MM.1S (cell line): Measurements from ENCODE around the gene TTYH3.
"Not testable (repeated sequence)": the region's sequence is repeated elsewhere in the genome, so short reads cannot be mapped to it uniquely, and the experiment has no call there.

ENCODE experiments used
- DNase-seq: peaks from one replicate; pipeline ENCODE4 v3.0.0-alpha.2; 2015
- H2AFZ ChIP-seq: fragments of 300-600 bp; sonication (generic); 2 replicates; pipeline ENCODE4 v1.6.0; 2016; ENCODE audit warnings: antibody characterized with exemption, low read length
- H3F3A ChIP-seq: fragments of 300-600 bp; sonication (generic); 2 replicates; pipeline ENCODE4 v1.6.1; 2016; ENCODE audit warnings: mild to moderate bottlenecking, antibody characterized with exemption, low read length, moderate library complexity, mixed read lengths; ENCODE audit not compliant: insufficient read depth
- H3K27ac ChIP-seq: fragments of 300-600 bp; sonication (generic); 2 replicates; pipeline ENCODE4 v1.5.1; 2016; ENCODE audit warnings: mild to moderate bottlenecking, low read length
- H3K27me3 ChIP-seq: fragments of 300-600 bp; sonication (generic); replicated peaks from 2 replicates; pipeline ENCODE4 v1.6.0; 2016; ENCODE audit warnings: low read length; ENCODE audit not compliant: insufficient read depth
- H3K36me3 ChIP-seq: fragments of 300-600 bp; sonication (generic); replicated peaks from 2 replicates; pipeline ENCODE4 v1.6.1; 2016; ENCODE audit warnings: mild to moderate bottlenecking, low read length, mixed read lengths; ENCODE audit not compliant: insufficient read depth
- H3K4me1 ChIP-seq: fragments of 300-600 bp; sonication (generic); 2 replicates; pipeline ENCODE4 v1.6.1; 2016; ENCODE audit warnings: low read length, mixed read lengths
- H3K4me2 ChIP-seq: fragments of 300-600 bp; sonication (generic); 2 replicates; pipeline ENCODE4 v1.6.0; 2016; ENCODE audit warnings: low read depth, low read length
- H3K4me3 ChIP-seq: fragments of 300-600 bp; sonication (generic); 2 replicates; pipeline ENCODE4 v1.5.1; 2016; ENCODE audit warnings: low read length, mixed read lengths
- H3K79me2 ChIP-seq: fragments of 300-600 bp; sonication (generic); 2 replicates; pipeline ENCODE4 v1.6.1; 2016; ENCODE audit warnings: mixed run types, low read length, mixed read lengths
- H3K9ac ChIP-seq: fragments of 300-600 bp; sonication (generic); 2 replicates; pipeline ENCODE4 v1.6.1; 2016; ENCODE audit warnings: low read length, mixed read lengths
- H3K9me2 ChIP-seq: fragments of 300-600 bp; sonication (generic); replicated peaks from 2 replicates; pipeline ENCODE4 v1.6.1; 2016; ENCODE audit warnings: mild to moderate bottlenecking, low read length, mixed read lengths; ENCODE audit not compliant: insufficient read depth
- H3K9me3 ChIP-seq: fragments of 300-600 bp; sonication (generic); replicated peaks from 2 replicates; pipeline ENCODE4 v1.6.1; 2016; ENCODE audit warnings: mild to moderate bottlenecking, low read length, mixed read lengths; ENCODE audit not compliant: insufficient read depth
- H4K20me1 ChIP-seq: fragments of 300-600 bp; sonication (generic); 2 replicates; pipeline ENCODE4 v1.6.1; 2016; ENCODE audit warnings: mild to moderate bottlenecking, low read length, moderate library complexity, mixed read lengths; ENCODE audit not compliant: insufficient read depth
- EZH2 ChIP-seq: fragments of 300-600 bp; sonication (generic); optimal IDR thresholded peaks from 2 replicates; pipeline ENCODE3; 2017; ENCODE audit warnings: low read depth, mild to moderate bottlenecking, antibody characterized with exemption, low read length, mixed read lengths
- EZH2phosphoT487 ChIP-seq: fragments of 300-600 bp; sonication (generic); IDR thresholded peaks from 2 replicates; pipeline ENCODE4 v1.6.1; 2018; ENCODE audit warnings: antibody characterized with exemption, low read length
- TF ChIP-seq, protein P1 (sequence below): fragments of 300-600 bp; sonication (generic); IDR thresholded peaks from 2 replicates; pipeline ENCODE4 v1.5.1; 2016; ENCODE audit warnings: antibody characterized with exemption, low read length, mixed read lengths

The TTYH3 gene

DNA sequence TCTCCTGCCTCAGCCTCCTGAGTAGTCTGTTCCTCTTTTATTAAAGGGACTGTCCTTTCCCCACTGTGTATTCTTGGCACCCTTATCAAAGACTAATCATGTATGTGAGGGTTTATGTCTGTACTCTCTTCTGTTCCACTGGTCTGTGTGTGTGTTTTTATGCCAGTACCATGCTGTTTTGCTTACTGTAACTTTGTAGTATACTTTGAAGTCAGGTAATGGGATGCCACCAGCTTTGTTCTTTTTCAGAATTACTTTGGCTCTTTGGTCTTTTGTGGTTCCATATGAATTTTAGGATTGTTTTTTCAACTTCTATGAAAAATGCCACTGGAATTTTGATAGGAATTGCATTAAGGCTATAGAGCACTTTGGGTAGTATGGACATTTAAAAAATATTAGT lies 42.1 kb downstream of the TTYH3 start:
- Histone ChIP-seq H2AFZ (no peak overlapping the region), H3K9ac (no peak overlapping the region), H3K4me3 (no peak overlapping the region), H3F3A (no peaks in the 10 kb centered on the region), H3K79me2 (no peaks in the 10 kb centered on the region), H3K9me3 (no peaks in the 10 kb centered on the region), H3K4me1 (no peaks in the 10 kb centered on the region), H3K27ac (no peak overlapping the region), H3K4me2 (no peak overlapping the region), H3K27me3 (peaks cover 35% of the 10 kb centered on the region), H4K20me1 (no peaks in the 10 kb centered on the region), H3K36me3 (no peaks in the 10 kb centered on the region), H3K9me2 (no peaks in the 10 kb centered on the region)
- no peak for DNase-seq
- TF ChIP-seq, protein P1, sequence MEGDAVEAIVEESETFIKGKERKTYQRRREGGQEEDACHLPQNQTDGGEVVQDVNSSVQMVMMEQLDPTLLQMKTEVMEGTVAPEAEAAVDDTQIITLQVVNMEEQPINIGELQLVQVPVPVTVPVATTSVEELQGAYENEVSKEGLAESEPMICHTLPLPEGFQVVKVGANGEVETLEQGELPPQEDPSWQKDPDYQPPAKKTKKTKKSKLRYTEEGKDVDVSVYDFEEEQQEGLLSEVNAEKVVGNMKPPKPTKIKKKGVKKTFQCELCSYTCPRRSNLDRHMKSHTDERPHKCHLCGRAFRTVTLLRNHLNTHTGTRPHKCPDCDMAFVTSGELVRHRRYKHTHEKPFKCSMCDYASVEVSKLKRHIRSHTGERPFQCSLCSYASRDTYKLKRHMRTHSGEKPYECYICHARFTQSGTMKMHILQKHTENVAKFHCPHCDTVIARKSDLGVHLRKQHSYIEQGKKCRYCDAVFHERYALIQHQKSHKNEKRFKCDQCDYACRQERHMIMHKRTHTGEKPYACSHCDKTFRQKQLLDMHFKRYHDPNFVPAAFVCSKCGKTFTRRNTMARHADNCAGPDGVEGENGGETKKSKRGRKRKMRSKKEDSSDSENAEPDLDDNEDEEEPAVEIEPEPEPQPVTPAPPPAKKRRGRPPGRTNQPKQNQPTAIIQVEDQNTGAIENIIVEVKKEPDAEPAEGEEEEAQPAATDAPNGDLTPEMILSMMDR, result no peak
- TF ChIP-seq EZH2phosphoT487, result no peak
- no peak for TF ChIP-seq EZH2

DNA sequence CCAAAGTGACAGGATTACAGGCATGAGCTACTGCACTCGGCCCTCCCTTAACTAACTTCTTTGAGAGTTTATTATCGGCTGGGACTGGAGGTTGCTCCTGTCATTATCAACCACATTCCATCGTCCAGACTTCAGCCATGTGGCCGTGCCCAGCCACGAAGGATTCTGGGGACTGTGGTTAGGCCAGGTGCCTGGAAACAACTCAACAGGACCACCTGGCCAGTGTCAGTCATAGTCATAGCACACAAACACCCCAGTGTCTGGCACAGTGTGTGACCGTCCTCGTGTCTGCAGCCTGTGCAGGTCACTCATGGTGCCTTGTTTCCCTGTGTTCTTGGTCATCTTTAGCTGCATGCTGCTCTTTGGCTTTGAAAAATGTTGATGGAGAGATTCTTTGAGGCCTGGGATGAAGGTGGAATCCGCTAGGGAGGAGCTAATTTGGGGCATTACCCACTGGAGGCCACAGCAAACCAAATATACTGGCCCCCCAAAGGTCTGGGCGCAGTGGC lies 43.5 kb downstream of the TTYH3 start:
- Histone ChIP-seq H3K4me1 (no peaks in the 10 kb centered on the region), H3F3A (no peaks in the 10 kb centered on the region), H3K9me3 (no peaks in the 10 kb centered on the region), H3K27ac (no peak overlapping the region), H2AFZ (no peak overlapping the region), H3K36me3 (no peaks in the 10 kb centered on the region), H3K4me3 (no peak overlapping the region), H3K27me3 (peaks cover 34% of the 10 kb centered on the region), H3K79me2 (no peaks in the 10 kb centered on the region), H4K20me1 (no peaks in the 10 kb centered on the region), H3K4me2 (no peak overlapping the region), H3K9ac (no peak overlapping the region), H3K9me2 (no peaks in the 10 kb centered on the region)
- TF ChIP-seq EZH2phosphoT487 (no peak), EZH2 (no peak)
- TF ChIP-seq, protein P1, result no peak
- no peak for DNase-seq

DNA sequence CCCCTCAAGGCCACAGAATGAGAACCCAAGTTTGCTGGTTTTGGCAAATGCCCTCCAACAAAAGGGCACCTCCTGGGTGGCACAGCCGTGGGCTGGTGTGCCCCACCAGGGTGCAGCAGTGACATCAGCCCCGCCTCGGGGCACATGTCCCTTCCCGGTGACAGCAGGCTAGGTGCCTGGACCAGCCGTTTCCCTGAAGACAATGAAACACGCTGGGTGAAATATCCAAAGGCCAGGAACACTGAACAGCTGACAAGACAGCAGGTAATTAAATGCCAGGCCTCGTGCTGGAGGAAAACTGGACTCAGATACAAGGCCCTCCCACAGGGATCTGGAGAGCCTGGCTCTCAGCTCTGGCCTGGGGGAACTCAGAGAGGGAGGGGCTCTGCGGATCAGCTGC lies 44.8 kb downstream of the TTYH3 start:
- not testable (repeated sequence) for H3K36me3 ChIP-seq, H3K27ac ChIP-seq, H4K20me1 ChIP-seq, DNase-seq, H3K4me1 ChIP-seq, H3K9me3 ChIP-seq, H3K9ac ChIP-seq, H2AFZ ChIP-seq, H3K4me3 ChIP-seq, H3K4me2 ChIP-seq, H3K9me2 ChIP-seq, H3F3A ChIP-seq, H3K79me2 ChIP-seq
- peaks cover 41% of the 10 kb centered on the region for H3K27me3 ChIP-seq

DNA sequence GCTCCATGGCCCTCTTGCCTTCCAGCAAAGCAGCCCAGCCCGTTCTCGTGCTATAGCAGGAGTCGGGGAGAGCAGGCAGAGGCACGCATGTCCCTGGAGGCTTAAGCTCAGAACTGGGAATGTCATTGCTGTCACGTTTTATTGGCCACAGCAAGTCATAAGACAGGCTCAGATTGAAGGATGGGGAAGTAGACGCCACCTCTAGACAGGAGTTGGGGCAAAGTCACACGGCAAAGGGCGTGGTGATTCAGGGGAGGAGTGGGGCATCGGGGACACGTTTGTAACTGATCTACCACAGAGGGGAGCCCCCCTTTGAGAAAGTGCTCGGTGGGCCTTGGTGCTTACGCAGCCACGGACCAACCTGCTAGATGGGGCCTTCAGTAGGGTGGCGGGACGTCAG lies 46.7 kb downstream of the TTYH3 start:
- not testable (repeated sequence) for H3K9me3 ChIP-seq, H3K9me2 ChIP-seq, H2AFZ ChIP-seq, H3K79me2 ChIP-seq, H3K27ac ChIP-seq, H3F3A ChIP-seq, H3K4me2 ChIP-seq, H4K20me1 ChIP-seq, H3K36me3 ChIP-seq, H3K4me1 ChIP-seq, H3K9ac ChIP-seq, DNase-seq, H3K4me3 ChIP-seq
- H3K27me3 ChIP-seq, result peaks cover 51% of the 10 kb centered on the region

DNA sequence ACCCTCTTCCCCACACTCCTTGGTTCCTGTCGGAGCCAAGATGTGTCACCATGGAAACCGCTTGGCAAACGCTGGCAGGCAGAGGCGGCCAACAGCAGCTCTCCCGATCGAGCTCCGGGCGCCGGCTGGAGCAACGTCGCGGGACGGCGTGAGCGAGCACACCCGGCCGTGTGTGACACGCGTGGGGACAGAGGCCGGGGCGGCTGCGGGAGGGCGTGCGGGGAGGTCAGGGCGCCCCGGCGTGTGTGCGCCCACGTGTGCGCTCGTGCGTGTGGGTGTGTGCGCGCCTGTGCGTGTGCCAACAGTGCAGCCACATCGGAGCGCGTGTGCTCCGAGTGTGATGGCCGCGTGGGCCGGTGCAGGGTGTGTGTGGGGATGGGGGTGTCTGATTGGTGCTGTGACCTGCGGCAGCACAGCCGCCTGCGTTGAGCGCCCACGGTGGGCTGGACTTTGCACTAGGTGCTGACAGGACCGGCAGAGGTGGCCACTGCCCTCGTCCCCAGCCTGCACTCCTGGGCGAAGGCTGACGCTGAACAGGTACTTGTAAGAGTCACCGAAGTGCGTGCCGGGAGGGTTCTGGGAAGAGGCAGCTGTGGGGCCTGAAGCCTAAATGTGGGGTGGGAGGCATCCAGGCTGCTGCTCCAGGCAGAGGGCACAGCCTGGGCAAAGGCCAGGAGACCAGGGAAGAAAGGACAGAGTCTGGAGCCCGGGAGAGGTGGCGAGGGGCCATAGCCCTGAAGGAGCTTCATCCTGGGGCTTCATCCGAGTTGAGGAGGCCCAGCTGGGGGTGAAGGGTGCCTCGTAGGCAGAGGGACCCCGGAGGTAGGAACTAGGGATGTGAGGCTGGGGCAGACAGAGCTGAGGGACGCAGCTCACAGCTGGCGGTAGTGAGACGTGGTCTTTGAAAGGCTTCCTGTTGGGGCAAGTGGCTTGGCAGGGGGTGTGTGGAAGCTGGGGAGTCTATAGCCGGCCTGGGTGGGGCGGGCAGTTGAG lies 47.6 kb downstream of the TTYH3 start:
- not testable (repeated sequence) for H3K9me2 ChIP-seq, H3K9ac ChIP-seq, H3F3A ChIP-seq, DNase-seq, H3K4me3 ChIP-seq, H3K4me2 ChIP-seq, H3K79me2 ChIP-seq, H4K20me1 ChIP-seq, H3K27ac ChIP-seq, H3K36me3 ChIP-seq, H3K4me1 ChIP-seq, H2AFZ ChIP-seq, H3K9me3 ChIP-seq
- H3K27me3 ChIP-seq, result peaks cover 51% of the 10 kb centered on the region
